ENCODE measurements around the gene DNAAF3. TPM values are rescaled to one million over a fixed set of nuclear protein-coding genes. Genes with fewer than 3 reads are reported as not detected.
"Not testable (repeated sequence)": the region's sequence is repeated elsewhere in the genome, so short reads cannot be mapped to it uniquely, and the experiment has no call there.

Gene DNAAF3
- total RNA-seq = under 1 TPM; 0.55 to 0.95 TPM

DNA sequence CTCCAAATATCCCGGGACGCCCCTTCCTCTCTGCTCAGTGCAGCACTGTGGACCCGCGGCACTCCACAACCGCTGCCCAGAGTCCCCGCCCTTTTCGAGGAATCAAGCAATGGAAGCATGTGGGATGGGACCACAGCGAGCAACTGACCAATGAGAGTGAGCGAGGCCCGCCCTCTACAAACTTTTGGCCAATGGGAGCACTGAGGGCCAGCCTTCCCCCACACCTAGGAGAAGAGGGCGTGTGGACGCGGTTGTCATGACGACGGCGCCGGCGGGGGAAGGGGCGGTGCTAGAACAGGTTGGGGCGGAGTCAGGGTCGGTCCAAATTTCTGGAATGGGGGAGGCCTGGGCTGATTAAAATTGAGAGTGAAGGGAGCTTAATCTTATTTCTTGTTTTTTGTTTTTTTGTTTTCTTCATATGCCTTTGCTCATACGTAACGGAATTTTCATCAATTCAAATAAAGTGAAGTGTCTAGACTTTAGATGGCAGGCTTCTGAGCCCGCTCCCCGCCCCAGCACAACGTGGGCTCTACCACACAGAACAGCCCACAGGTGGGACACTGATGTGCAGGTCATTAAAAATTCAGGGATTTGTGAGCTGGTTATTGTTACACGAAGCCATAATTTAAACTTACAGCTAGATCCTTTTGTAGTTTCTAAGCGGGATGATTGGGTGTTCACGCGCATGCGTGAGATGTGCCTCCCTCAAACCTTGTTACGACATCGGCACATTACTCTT, at the start of gene DNAAF3:
Gene DNAAF3 (minus strand): TSS at position 84 of the 739 bp plus-strand sequence. CDS start 200 bp downstream, outside the sequence.
- H3K36me3 Mint-ChIP-seq = peaks cover 0 to 17% of the 10 kb centered on the region in 2 donors
- ATAC-seq (peak; percentile 91 to 97), DNase-seq (ENCODE audit: low spot score in 2 of 2) (peak in 1 of 2 donors; percentile 88)
- H3K27ac Mint-ChIP-seq = peak within 1 kb of the TSS in 1 of 2 donors; percentile 78
- no peaks in the 10 kb centered on the region for H3K9me3 Mint-ChIP-seq

DNA sequence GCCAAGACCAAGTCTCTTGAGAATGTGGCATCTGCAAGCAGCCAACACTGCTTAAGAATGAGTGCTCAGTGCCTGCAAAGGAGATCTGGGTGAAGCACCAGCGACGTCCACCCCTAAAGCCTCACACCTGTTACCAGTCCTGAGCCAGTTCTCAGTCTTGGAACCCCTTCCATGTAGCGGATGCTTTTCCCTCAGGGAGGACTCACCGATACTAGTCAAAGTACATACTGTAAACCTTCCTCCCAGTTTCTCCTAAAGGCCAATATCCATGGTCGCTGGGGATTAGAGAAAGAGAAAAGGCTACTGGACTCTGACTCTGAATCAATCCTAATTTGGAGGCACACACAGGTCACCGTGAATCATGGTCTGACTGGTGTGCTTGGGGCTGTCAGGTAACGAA, 47.1 kb upstream of the DNAAF3 start:
- H3K36me3 Mint-ChIP-seq = peaks cover 0 to 18% of the 10 kb centered on the region in 2 donors
- no peak for DNase-seq (ENCODE audit: low spot score in 2 of 2)
- ATAC-seq = no peak
- peak overlapping the region in 1 of 2 donors; percentile 50 for H3K27ac Mint-ChIP-seq
- peaks cover 4 to 16% of the 10 kb centered on the region in 2 donors for H3K9me3 Mint-ChIP-seq

DNA sequence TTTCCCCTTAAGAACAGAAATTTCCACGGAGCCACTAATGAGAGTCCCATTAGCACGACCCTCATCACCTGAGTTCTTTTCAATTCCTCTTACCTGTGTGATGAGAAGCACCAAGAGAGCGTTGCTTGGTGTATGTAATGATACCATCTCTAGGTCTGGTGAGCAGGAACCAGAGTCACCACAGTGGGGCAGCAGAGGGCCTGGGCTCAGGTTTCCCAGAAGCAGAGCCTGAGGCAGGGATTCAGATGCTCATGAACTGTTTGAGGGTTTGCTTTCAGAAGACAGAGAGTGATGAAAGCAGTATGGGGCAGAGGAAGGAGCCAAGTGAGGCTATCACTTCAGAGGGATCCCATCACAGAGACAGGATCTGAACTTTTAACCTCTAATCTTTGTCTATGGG, 46.0 kb upstream of the DNAAF3 start:
- Mint-ChIP-seq H3K36me3 (peaks cover 0 to 18% of the 10 kb centered on the region in 2 donors), H3K27ac (no peak overlapping the region), H3K9me3 (peaks cover 4 to 16% of the 10 kb centered on the region in 2 donors)
- peak in 1 of 2 donors; percentile 50 for DNase-seq (ENCODE audit: low spot score in 2 of 2)
- ATAC-seq = peak; percentile 30 to 79

DNA sequence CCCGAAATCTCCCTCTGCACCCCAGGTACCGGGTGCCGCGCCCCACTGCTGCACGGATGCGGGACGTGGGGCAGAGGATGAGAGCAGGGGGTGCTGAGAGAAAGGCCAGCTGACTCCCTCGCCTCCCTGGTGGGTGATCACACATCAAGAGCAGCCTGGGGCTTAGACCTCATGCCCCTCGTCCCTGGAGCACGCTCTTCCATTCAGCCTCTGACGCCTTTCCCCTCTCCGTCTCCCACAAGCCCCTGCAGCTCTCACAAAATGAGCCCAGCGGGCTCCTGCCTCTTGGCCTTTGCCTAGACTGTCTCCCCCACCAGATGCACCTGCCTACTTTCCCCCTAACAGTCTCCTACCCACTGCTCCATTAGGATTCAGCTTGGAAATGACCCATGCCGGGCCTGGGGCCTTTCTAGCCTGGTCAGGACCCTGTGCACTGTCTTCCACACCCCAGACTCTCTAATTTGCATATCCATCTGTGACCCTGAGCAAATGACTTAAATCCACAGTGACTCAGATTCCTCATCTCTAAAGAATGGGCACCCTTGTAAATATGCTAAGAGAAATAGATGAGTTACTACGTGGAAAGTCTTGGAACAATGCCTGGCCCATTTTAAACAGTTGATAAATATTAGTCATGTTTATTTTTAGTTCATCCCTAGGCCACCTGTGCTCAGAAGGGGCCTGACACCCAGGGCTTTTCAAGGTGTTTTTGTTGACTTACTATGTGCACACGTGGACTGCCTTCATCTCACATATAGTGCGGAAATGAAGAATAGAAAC, 43.5 kb upstream of the DNAAF3 start:
- Mint-ChIP-seq H3K27ac (peak overlapping the region in 1 of 2 donors; percentile 4), H3K9me3 (peaks cover 4 to 12% of the 10 kb centered on the region in 2 donors), H3K36me3 (peaks cover 0 to 18% of the 10 kb centered on the region in 2 donors)
- no peak for ATAC-seq
- DNase-seq (ENCODE audit: low spot score in 2 of 2) = no peak

DNA sequence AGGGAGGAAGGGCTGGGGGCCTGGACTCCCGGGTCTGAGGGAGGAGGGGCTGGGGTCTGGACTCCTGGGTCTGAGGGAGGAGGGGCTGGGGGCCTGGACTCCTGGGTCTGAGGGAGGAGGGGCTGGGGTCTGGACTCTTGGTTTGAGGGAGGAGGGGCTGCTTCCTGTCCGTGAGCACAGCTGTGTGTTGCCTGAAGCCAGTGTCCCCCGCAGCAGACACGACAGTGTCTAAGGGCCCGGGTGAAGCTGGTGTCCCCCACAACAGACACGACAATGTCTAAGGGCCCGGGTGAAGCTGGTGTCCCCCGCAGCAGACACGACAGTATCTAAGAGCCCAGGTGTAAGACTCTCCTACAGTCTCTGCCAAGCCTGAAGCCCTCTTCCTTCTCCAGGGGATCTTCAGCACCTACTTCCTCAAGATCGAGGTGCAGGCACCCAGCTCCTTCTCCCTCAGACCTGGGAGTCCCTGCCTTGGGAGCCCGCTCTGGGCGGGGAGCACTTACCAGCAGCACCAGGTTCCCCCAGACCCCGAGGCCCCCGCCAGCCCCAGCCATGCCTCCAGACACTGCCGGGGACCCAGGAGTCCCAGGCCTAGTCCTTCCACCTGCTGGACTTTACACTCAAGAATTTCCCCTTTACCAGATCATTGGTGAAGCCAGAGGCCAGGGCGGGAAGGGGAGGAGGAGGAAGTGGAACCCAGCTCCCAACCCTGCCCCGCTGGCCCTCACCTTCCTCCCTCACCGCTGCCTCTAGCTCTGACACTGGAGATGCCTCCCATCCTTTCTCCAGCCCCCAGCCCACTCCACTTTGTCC, 42.7 kb upstream of the DNAAF3 start, which contains the start of gene PTPRH:
Gene PTPRH (minus strand): TSS at position 622 of the 813 bp plus-strand sequence. CDS start 68 bp downstream, at position 554.
- peak in 1 of 2 donors; percentile 25 for ATAC-seq
- DNase-seq (ENCODE audit: low spot score in 2 of 2) = no peak
- H3K36me3 Mint-ChIP-seq = peaks cover 0 to 16% of the 10 kb centered on the region in 2 donors
- peaks cover 4 to 11% of the 10 kb centered on the region in 2 donors for H3K9me3 Mint-ChIP-seq
- peak within 1 kb of the TSS in 1 of 2 donors; percentile 4 for H3K27ac Mint-ChIP-seq

DNA sequence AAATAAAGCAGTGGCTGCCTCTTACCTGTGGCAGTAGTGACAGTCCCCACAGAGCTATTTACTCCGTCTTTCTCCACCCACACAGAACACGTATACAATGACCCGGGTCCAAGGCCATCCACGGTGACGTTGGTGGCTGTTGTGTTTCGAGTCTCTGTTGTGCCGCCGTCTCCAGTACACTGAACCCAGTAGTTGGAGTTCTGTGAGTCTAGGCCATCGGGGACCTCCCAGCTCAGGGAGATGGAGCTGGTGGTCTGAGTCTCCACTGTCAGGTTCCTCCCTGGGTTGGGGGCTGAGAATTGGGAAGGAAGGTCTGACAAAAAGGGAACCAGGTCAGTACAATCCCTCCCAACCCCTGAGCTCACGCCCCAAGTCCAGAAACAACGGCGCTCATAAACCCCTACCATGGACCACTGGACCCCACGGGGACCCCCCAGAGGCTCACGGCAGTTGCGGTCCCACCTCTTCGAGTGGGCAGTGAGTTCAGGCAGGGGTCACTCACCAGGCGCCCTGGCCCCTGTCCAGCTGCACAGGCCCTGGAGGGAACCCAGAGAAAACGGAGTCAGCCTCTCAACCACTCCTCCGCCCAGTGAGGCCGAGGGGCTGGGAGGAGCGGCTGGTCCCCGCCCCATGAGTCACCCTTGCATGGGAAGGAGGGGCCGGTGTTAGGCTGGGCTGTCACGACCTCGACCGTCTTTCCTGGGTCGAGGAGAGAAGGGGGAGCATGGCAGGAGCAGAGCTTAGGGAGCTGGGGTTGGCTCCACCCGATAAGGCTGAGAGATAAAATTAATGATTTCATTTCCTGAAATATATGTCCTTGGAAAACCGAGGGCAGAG, 40.5 kb upstream of the DNAAF3 start:
- peak; percentile 53 to 88 for ATAC-seq
- DNase-seq (ENCODE audit: low spot score in 2 of 2) = peak in 1 of 2 donors; percentile 46
- Mint-ChIP-seq H3K36me3 (no peaks in the 10 kb centered on the region), H3K9me3 (no peaks in the 10 kb centered on the region), H3K27ac (no peak overlapping the region)

DNA sequence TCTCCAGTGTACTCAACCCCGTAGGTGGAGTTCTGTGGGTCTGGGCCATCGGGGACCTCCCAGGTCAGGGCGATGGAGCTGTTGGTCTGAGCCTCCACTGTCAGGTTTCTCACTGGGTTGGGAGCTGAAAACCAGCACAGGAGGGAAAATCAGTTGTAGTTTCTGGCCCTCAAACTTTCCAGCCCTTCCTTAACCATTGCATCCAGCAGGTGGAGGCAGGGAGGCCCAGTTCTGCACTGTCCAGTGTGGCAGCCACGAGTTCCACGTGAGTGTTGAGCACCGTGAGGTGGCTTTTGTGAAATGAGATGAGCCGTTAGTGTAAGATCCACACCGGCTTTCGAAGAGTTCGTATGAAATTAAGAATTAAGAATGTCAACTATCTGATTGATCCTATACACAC, 35.8 kb upstream of the DNAAF3 start:
- ATAC-seq; DNase-seq (ENCODE audit: low spot score in 2 of 2); H3K27ac Mint-ChIP-seq; H3K9me3 Mint-ChIP-seq; H3K36me3 Mint-ChIP-seq: not testable (repeated sequence)

DNA sequence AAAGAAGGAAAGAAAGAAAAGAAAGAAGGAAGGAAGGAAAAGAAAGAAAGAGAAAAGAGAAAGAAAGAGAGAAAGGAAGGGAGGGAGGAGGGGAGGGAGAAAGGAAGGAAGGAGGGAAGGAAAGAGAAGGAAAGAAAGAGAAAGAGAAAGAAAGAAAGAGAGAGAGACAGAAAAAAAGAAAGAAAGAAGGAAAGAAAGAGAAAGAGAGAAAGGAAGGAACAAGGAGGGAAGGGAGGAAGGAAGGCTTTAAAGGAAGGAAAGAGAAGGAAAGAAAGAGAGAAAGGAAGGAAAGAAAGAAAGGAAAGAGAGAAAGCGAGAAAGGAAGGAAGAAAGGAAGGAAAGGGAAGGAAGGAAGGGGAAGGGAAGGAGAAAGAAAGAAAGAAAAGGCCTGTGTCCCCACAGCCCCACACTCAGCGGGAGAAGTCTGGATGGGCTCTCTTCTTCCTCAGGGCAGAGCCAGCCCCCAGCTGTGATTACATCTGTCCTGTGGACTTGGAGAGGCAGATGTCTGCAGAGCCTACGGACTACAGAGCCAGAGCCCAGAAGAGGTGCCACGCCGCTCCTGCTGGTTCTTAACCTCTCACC, 33.3 kb upstream of the DNAAF3 start:
- ATAC-seq (no peak), DNase-seq (ENCODE audit: low spot score in 2 of 2) (no peak)
- Mint-ChIP-seq H3K9me3 (no peaks in the 10 kb centered on the region), H3K27ac (no peak overlapping the region), H3K36me3 (no peaks in the 10 kb centered on the region)

DNA sequence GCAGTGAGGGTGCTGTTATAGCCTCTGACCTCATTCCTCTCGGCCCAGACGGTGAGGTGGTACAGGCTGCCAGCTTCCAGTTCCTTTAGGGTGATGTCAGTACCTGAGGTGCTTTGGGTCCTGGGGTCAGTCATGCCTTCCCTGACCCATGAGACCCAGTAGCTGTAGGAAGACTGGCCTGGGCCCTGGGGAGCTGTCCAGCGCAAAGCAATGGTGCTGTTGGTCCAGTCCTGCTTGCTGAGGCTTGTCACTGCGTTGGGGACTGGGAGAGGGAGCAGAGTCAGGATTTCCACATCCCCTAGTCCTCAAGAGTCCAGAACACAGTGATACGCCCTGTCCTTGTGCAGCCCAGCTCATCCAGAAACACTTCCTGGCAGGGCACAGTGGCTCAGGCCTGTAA, 32.2 kb upstream of the DNAAF3 start:
- no peaks in the 10 kb centered on the region for H3K36me3 Mint-ChIP-seq
- DNase-seq (ENCODE audit: low spot score in 2 of 2) (no peak), ATAC-seq (no peak)
- H3K9me3 Mint-ChIP-seq = no peaks in the 10 kb centered on the region
- H3K27ac Mint-ChIP-seq = no peak overlapping the region

DNA sequence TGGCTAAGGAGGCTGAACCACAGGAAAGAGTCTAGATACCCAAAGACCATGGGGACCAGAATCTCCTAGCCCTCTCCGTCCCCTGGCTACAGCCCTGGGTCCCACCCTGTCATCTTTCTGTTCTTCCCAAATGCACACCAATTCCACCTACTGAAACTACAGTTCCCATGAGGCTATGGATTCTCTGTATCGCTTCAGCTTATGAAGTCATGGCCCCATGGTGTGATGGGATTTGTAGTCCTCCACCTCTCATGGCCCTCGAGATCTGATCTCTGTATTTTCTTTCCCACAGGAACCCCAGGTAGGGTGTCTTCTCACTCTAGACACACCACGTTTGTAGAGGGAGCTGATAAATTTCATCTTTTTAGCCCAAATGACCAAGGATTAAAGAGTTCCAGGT, 31.1 kb upstream of the DNAAF3 start:
- no peak overlapping the region for H3K27ac Mint-ChIP-seq
- DNase-seq (ENCODE audit: low spot score in 2 of 2) (no peak), ATAC-seq (peak in 1 of 2 donors; percentile 63)
- no peaks in the 10 kb centered on the region for H3K36me3 Mint-ChIP-seq
- no peaks in the 10 kb centered on the region for H3K9me3 Mint-ChIP-seq

DNA sequence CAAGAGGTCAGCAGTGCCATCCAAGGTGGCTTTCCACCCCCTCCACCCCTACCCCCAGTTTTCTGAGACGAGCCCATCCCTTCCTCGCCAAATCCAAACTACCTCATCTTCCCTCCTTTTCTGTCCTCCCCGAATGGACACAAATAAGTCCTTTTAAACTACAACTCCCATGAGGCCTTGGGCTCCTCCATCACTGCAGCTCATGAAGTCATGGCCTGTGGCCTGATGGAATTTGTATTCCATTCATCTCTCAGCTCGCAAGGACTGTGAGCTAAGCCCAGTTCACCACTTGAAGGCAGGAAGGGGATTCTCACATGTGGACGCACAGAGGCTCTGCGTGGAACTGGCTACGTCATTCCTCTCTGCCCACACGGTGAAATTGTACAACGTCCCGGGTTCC, 30.4 kb upstream of the DNAAF3 start:
- ATAC-seq (no peak), DNase-seq (ENCODE audit: low spot score in 2 of 2) (no peak)
- H3K36me3 Mint-ChIP-seq = no peaks in the 10 kb centered on the region
- no peak overlapping the region for H3K27ac Mint-ChIP-seq
- no peaks in the 10 kb centered on the region for H3K9me3 Mint-ChIP-seq

DNA sequence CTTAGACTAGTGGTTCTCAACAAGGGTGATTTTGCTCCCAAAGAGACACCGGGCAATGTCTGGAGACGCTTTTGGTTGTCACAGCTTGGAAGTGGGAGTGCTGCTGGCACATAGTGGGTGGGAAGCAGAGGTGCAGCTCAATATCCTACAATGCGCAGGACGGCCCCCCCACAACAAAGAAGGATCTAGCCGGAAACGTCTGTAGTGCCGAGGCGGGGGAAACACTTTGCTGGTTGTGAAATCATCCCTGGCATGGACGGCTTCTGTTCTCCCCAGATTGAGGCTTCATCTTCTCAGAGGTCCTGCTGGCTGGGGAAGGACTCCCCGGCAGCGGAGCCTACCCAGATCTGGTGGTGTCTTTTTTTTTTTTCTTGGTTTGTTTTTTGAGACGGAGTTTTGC, 27.1 kb upstream of the DNAAF3 start:
- no peaks in the 10 kb centered on the region for H3K9me3 Mint-ChIP-seq
- no peaks in the 10 kb centered on the region for H3K36me3 Mint-ChIP-seq
- no peak overlapping the region for H3K27ac Mint-ChIP-seq
- no peak for ATAC-seq
- DNase-seq (ENCODE audit: low spot score in 2 of 2) = no peak

DNA sequence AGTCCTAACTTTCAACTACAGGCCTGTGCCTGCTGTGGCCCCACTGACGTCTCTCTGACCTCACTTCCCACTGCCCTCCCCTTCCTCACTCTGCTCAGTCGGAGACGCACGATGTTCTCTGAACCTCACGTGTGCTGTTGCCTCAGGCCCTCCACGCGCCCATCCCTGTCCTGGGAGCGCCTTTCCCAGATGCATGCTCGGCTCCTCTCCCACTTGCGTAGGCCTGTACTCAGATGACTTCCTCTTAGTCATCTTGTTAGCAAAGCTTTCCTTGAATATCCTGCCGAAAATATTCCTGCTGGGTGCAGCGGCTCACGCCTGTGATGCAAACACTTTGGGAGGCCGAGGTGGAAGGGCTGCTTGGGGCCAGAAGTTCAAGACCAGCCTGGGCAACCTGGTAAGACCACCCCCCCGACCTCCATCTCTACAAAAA, 23.0 kb upstream of the DNAAF3 start:
- DNase-seq (ENCODE audit: low spot score in 2 of 2) (no peak), ATAC-seq (no peak)
- Mint-ChIP-seq H3K9me3 (no peaks in the 10 kb centered on the region), H3K36me3 (no peaks in the 10 kb centered on the region), H3K27ac (peak overlapping the region; percentile 45 to 88)

DNA sequence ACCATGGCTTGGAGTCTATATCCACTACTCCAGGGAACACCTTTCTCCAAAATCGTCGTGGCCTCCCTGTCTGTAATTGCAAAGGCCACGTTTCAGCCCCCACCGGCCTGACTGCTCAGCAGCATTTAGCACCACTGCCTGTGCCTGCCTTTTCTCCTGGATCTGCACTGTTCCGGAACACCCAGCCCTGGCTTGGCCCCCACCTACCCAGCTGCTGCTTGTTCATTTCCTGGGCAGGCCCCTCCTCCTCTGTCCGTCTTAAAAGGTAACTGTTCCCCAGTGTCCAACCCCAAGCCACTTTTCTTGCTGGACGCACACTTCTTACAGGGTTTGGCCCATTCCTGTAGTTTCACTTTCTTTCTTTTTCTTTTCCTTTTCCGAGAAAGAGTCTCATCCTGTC, 22.2 kb upstream of the DNAAF3 start:
- Mint-ChIP-seq H3K27ac (peak overlapping the region in 1 of 2 donors; percentile 45), H3K36me3 (no peaks in the 10 kb centered on the region), H3K9me3 (no peaks in the 10 kb centered on the region)
- DNase-seq (ENCODE audit: low spot score in 2 of 2) = no peak
- ATAC-seq = no peak

DNA sequence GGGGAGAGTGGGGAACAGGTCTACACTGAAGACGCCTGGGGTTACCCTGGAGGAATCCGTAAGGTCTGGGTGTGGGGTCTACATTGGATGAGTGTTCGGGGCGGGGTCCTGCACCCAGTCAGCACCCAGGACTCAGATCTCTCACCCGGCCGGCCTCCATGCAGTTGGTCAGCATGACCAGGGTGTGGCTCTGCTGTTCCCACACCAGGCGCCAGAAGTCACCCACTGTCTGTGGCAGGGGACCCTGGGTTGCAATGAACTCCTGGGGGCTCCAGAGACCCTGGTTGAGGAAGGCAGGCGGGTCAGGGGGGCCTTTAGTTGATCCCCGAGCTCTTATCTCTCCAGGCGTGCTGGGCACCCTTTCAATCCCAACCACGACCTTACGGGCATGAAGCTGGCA, 19.7 kb upstream of the DNAAF3 start:
- H3K36me3 Mint-ChIP-seq = no peaks in the 10 kb centered on the region
- H3K9me3 Mint-ChIP-seq = no peaks in the 10 kb centered on the region
- no peak overlapping the region for H3K27ac Mint-ChIP-seq
- DNase-seq (ENCODE audit: low spot score in 2 of 2) (no peak), ATAC-seq (no peak)

All from activated naive CD4-positive, alpha-beta T cell treated with anti-CD3 and anti-CD28 coated beads, Interleukin-2, amount 50 U/mL, for 72 hours (primary cell).